ENCODE measurements around the gene NUP93.
"Not testable (repeated sequence)": the region's sequence is repeated elsewhere in the genome, so short reads cannot be mapped to it uniquely, and the experiment has no call there.

Gene NUP93

DNA sequence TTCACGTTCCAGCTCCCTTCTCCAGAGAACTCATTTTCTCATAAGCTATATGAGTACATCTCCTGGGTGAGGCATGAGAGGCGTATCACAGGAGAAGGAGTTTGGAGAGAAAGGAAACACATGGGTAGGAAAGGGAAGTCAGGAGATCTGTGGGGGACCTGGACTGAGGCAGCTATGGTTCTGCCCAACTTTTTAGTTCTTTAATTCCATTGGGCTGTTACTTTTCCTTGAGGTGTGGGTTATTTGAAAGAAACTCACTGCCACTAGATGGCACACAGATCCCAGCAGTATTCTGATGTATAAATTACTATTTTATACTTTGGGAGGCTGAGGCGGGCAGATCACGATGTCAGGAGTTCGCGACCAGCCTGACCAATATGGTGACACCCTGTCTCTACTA, 63.6 kb downstream of the NUP93 start:
- no peak overlapping the region for H3K4me3 ChIP-seq (replicated peaks; ENCODE audit: low read depth, low read length)
- TF ChIP-seq, protein P1, sequence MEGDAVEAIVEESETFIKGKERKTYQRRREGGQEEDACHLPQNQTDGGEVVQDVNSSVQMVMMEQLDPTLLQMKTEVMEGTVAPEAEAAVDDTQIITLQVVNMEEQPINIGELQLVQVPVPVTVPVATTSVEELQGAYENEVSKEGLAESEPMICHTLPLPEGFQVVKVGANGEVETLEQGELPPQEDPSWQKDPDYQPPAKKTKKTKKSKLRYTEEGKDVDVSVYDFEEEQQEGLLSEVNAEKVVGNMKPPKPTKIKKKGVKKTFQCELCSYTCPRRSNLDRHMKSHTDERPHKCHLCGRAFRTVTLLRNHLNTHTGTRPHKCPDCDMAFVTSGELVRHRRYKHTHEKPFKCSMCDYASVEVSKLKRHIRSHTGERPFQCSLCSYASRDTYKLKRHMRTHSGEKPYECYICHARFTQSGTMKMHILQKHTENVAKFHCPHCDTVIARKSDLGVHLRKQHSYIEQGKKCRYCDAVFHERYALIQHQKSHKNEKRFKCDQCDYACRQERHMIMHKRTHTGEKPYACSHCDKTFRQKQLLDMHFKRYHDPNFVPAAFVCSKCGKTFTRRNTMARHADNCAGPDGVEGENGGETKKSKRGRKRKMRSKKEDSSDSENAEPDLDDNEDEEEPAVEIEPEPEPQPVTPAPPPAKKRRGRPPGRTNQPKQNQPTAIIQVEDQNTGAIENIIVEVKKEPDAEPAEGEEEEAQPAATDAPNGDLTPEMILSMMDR (IDR thresholded peaks at IDR 0.05; ENCODE audit: low read length, missing control alignments), result peak; percentile 56
- DNase-seq (ENCODE audit: low read depth), result peak; percentile 72

DNA sequence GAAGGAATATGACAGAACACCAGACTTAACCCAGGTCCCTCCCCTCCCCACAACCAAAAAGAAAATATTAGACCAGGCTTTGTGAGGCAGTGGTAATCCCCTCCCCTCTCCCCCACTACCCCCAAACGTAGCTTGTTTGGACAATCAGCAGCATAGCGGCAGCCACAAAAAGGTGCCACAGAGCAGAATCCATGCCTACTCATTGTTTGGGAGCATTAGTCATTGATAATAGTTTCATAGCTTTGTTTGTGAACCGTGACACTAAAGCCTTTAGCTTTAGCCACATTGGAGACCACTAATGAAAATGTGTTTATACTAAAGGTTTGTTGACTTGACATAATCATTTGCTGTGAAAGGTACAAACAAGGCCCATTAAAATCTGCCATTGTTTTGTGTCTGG, 65.1 kb downstream of the NUP93 start:
- TF ChIP-seq, protein P1 (IDR thresholded peaks at IDR 0.05; ENCODE audit: low read length, missing control alignments), result no peak
- DNase-seq (ENCODE audit: low read depth), result no peak
- no peak overlapping the region for H3K4me3 ChIP-seq (replicated peaks; ENCODE audit: low read depth, low read length)

DNA sequence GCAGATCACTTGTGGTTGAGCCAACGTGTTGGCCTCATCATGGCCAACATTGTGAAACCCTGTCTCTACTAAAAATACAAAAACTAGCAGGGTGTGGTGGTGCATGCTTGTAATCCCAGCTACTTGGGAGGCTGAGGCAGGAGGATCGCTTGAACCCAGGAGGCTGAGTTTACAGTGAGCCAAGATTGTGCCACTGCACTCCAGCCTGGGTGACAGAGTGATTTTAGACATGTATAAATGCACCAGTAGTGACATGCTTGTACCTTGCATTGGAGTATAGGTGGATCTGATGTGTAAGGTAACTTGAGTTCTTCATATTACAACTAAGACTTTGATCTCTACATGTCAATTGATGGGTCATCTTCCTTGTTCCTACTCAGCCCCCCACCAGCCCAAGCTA, 67.1 kb downstream of the NUP93 start:
- not testable (repeated sequence) for H3K4me3 ChIP-seq (replicated peaks; ENCODE audit: low read depth, low read length); DNase-seq (ENCODE audit: low read depth)

DNA sequence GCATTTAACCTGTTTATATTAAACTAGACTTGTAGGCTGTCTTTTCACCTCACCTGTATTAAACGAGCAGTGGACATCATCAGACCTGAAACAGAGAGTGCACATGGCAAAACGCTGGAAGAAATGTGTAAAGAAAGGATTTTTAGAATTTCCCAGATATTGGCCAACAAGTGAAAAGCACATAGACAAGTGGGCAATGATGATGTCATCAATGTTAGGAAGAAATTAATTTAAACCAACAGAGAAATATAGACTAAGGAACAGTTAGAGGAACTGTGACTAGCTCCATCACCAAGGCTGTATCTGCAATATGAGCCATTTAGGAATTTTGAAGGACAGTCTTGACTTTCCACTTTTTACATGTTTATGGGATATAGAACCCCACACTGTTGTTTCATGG, 67.9 kb downstream of the NUP93 start:
- TF ChIP-seq, protein P1 (IDR thresholded peaks at IDR 0.05; ENCODE audit: low read length, missing control alignments), result no peak
- no peak overlapping the region for H3K4me3 ChIP-seq (replicated peaks; ENCODE audit: low read depth, low read length)
- no peak for DNase-seq (ENCODE audit: low read depth)

DNA sequence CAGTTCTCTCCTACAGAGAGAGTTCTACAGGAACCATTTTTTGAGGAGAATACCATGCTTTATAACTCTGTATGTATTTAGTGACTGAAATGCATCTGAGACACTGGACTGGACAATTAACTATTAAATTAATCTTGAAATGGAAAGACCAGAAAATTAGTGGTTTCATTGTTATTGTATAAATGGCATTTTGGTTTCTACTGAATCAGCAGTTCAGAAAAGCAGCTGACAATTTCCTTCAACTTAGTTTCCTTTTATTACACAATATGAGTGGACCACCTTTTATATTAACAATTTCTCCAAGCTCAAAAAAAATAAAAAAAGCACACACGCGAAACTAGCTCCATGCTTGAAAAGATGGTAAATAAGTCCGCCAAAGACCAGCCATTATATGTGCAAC, 69.0 kb downstream of the NUP93 start:
- no peak overlapping the region for H3K4me3 ChIP-seq (replicated peaks; ENCODE audit: low read depth, low read length)
- TF ChIP-seq, protein P1 (IDR thresholded peaks at IDR 0.05; ENCODE audit: low read length, missing control alignments), result no peak
- DNase-seq (ENCODE audit: low read depth), result no peak

DNA sequence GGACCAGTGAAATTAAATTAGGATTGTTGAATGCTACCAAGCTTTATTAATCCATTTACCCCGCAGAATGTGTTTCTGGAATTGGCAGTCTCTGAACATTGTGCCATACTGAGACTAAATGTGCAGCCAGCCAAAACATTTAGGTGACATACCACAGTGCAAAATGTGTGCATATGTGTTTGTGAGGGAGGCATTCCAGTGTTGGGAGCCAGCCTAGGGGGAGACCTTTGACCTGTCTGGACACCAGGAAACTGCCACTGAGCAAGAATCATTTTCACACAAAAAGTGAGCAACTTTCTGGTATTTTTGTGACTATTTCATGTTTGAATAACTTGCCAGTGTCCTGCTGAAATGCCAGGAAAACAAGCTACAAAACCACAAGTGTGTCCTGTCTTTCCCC, 70.4 kb downstream of the NUP93 start:
- no peak overlapping the region for H3K4me3 ChIP-seq (replicated peaks; ENCODE audit: low read depth, low read length)
- TF ChIP-seq, protein P1 (IDR thresholded peaks at IDR 0.05; ENCODE audit: low read length, missing control alignments), result no peak
- peak; percentile 37 for DNase-seq (ENCODE audit: low read depth)

DNA sequence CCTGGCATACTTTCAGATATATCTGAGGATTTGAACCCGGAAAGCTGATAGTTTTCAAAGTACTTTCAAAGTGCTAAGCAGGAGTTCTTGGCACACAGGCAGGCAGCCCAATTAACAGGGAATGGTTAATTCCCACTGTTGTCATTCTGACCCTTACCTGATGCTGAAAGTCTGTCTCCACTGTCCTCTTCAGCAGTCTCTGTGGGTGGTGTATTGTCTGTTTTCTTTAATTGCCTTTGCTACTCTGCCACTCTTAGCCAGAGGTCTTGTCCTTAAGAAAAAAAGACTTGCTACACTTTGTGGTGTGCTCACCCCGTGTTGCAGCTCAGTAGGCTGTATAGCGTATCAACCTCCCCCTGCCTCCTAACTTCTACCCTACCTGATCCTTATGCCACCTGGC, 71.8 kb downstream of the NUP93 start:
- TF ChIP-seq, protein P1 (IDR thresholded peaks at IDR 0.05; ENCODE audit: low read length, missing control alignments), result no peak
- no peak for DNase-seq (ENCODE audit: low read depth)

More for the DNA sequence above, 71.8 kb downstream of the NUP93 start:
- no peak overlapping the region for H3K4me3 ChIP-seq (replicated peaks; ENCODE audit: low read depth, low read length)
